ENCODE data around the gene FOXL3.

FOXL3 gene

DNA sequence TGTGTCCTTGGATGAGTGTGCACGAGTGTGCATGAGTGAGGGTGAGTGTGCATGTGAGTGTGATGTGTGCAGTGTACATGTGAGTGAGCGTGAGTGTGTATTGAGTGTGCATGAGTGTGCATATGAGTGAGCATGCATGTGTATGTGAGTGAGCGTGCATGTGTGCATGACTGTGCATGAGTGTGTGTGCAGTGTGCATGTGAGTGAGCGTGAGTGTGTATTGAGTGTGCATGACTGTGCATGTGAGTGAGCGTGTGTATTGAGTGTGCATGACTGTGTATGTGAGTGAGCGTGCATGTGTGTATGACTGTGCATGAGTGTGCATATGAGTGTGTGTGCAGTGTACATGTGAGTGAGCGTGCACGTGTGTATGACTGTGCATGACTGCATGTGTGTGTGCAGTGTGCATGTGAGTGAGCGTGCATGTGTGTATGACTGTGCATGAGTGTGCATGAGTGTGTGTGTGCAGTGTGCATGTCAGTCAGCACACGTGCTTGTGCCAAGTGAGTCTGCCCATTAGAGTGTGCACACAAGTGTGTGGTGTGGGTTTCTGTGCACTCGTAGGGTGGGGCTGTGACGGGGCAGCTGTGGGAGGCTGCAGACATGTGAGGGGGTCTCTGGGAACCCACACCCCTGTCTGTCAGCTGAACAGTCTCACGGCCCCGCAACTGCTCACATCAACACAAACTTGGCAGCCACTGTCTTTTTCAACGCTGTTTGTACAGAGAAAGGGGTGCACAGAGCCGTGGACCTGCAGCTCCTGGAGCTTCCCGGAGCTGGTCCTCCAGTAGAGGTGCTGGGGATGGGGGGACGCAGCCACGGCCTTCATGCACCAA is 14.8 kb downstream of the FOXL3 start:
- no peak for DNase-seq

DNA sequence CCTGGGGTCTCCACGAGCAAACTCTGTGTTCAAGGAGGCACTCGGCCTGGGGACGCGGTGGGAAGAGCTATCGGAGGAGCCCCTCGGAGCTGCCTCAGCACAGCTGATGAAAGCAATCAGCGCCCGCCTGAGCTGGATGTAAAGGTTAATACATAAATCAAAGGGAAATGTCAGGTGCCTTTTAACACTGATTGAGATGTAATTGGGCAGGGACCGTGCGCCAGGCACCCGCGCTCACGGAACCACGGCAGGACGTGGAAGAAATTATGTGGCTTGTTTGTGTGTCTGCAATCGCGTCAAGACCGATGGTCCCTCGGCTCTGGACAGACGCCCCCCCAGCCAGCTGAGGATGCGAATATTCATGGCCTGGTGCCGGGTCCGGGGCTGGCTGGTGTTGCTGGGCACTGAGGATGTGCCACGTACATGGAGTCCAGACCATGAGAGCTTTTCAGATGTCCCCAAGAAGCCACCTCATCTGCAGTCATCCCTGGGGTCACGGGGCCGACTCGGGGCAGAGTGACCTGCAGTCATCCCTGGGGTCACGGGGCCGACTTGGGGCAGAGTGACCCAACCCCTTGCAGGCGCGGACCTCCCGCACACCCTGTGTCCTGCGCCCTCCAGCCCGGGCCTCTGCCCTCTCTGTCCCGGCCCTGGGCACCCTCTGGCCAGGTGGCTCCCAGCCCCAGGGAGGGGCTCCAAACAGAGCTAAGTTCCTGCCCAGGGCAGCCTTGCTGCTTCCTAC is 15.6 kb downstream of the FOXL3 start:
- DNase-seq: no peak

GRCh38 chr7:307970-308369 is 18.0 kb downstream of the FOXL3 start:
- DNase-seq: no peak

GRCh38 chr7:309586-310228 is 19.7 kb downstream of the FOXL3 start:
- DNase-seq: no peak

GRCh38 chr7:311131-311680 is 21.2 kb downstream of the FOXL3 start:
- no peak for DNase-seq

DNA sequence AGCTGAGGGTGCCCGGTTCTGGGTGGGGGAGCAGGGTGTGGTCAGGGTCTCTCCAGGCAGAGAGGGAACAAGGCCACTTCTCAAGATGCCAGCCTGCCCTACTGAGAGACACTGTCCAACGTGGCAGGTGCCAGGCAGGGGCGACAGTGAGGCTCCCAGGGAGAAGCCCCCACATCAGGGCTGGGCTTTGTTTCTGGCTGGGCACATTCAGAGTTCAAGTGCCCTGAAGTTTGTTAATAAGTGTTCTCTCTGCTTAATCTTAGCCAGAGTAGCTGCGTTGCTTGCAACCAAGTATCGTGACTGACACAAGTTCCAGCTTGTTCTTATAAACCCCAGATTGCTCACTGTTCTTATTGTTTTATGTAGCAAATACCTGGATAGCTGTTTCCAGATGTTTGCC is 21.8 kb downstream of the FOXL3 start:
- DNase-seq: no peak

- no peak for DNase-seq
Measured at GRCh38 chr7:312424-312823, 22.5 kb downstream of the FOXL3 start.

DNA sequence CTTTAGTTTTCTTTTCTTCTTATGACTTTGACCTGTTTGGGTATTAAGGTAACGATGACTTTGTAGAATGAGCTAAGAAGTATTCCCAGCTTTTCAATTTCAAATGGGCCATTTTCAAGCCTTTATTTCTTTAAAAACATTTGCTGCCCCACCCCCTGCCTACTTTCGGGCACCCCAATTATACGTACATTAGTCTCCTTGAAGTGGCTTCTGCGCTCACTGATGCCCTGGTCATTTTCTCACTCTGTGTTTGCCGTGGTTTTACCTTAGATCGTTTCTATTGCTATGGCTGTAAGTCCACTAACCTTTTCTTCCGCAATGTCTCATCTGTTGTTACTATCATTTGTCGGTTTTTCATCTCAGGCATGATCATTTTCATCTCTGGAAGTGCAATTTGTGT is 24.9 kb downstream of the FOXL3 start:
- DNase-seq: no peak

DNA sequence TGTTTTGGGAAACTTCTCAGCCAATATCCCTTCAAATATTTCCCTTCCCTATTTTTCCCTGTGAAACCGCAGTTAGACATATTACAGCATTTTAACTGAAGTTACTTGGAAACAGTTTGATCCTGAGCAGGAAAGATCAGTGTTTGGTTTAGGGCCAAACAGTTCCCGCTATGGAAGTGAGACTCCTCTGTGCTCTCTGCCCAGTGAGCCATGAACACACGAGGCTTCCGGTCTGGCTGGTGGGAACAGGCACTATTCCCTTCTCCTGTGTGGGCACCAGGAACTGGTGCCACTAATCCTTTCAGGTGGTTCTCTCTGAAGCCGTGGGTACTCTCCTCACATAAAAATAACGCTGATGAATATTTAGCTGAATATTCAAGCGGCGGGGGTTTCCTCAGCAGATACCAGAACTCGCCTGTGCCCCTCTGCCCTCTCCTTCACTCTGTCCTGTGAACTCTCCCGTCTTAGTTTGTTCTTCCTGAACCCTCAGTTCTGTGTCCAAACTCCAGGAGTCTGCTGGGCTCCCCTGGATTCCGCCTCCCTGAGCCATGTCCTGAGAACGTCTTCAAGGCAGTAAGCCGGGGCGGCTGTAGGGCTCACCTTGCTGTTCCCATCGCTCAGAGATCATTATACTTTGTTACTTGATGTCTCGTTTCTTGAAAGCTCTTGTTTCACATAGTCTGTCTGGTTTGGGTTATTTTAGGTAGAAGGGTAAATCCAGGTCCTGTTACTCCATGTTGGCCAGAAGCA is 25.7 kb downstream of the FOXL3 start:
- DNase-seq: no peak

- no peak for DNase-seq
Measured at GRCh38 chr7:317643-318405, 27.9 kb downstream of the FOXL3 start.

DNA sequence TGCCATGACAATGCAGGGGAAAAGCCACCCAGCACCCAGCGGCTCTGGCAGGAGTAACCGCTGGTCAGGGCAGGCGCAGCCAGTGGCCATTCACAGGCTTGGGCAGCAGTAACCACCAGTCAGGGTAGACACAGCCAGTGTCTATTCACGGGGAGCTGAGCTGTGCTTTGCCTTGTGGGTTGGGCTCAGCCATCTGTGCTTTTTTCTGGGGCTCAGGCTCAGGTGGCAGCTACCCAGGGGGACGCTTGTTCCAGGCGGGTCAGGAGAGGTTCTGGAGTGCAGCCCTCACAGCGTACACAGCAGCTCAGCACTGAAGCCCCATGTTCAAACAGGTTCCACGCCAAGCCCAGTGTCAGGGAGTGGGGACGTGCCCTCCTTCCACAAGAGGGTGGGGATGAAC is 28.5 kb downstream of the FOXL3 start:
- no peak for DNase-seq

GRCh38 chr7:318878-319661 is 29.1 kb downstream of the FOXL3 start:
- no peak for DNase-seq

GRCh38 chr7:320297-320696 is 30.3 kb downstream of the FOXL3 start:
- DNase-seq: no peak

GRCh38 chr7:322111-322671 is 32.2 kb downstream of the FOXL3 start:
- peak; percentile 28 to 51 for DNase-seq

DNA sequence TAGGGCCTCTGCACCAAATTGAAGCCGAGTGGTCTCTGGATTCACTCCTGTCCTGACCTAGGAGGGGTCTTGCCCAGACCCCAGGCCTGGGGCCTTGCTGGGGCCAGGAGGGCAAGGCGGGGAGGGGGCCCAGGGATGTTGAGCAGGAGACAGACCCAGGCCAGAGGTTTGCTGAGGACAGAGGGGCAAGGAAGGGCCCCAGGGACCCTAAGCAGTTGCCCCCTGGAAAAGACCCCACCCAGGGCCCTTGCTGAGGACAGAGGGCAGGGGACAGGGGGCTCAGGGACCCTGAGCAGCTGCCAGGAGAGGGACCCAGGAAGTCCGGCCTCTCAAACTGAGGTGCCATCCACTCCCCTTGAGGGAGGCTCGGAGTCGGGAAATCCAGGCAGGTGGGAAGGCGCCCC is 32.7 kb downstream of the FOXL3 start:
- DNase-seq: no peak

DNA sequence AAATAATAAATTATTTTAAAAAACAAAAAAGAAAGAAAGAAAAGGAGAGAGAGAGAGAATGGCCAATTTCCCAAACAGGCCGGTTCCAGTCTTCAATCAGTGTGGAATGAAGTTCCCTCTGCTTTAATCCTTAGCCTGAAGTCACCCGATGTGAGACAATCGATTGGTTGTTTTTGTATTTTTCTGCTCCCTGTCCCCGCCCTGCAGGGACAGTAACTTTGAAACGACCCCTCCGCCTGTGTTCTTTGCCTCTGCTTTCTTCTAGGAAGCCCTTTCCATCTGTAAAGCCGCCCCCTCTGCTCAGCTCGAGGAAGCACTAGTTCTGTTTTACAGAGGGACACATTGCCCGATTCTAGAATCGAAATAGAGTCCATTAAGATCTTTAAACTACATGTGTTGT is 33.4 kb downstream of the FOXL3 start:
- no peak for DNase-seq

DNA sequence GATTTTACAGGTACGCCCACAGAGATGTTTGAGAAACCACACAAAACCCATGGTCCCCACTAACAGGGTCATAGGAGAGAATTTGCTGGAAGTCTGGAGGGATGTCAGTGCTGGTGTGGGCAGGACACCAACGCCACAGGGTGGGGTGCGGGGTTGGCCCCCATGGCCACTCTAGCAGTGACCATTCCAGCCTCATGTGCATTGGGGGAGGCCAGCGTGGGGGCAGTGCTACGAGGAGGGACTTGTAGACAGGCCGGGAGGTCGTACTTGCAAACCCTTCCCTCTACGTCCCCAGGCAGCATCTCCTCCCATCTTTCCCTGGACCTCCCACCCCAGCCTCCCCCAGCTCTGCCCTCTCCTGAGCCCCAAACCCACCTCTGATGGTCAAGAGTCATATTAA is 34.0 kb downstream of the FOXL3 start:
- DNase-seq: no peak

- DNase-seq: no peak
Measured at GRCh38 chr7:325051-325798, 35.3 kb downstream of the FOXL3 start.

DNA sequence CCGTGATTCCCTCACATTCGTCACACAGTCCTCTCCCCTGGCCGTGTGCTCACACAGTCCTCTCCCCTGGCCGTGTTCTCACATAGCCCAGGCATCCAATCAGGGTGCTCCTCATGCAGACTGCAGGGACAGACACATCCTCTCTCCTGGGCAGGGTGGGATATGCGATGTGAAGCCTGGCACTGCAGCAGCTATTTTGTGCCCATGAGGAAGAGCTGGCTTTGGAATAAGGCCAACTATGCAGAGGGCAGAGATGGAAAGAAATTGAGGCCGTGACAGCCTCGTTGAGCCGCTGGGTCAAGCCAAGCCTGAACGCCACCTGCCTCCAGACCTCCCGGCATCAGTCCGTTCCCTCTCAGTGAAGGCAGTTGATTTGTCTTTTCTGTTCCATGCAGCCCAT is 35.8 kb downstream of the FOXL3 start:
- DNase-seq: no peak

- no peak for DNase-seq
Measured at GRCh38 chr7:326273-326672, 36.3 kb downstream of the FOXL3 start.

All from NCI-H1930 (cell line).